WTC11 (cell line): ENCODE measurements around the gene MYO15A. TPM values are rescaled to one million over a fixed set of nuclear protein-coding genes. Genes with fewer than 3 reads are reported as not detected.

Source experiments
- ATAC-seq: fragments of 200-7000 bp; cut with Tn5 transposase; 2 replicates; pipeline ENCODE4 v1.10.0; 2021; ENCODE audit warnings: mild to moderate bottlenecking, moderate library complexity
- CTCF ChIA-PET: fragments of 300-600 bp; sonication (Branson Sonifier 250); formaldehyde crosslinking; loops from one replicate; lab custom pipeline; 2021; ENCODE audit warnings: antibody characterized with exemption; lab: Charles Lee
- POLR2A ChIA-PET: fragments of 350-600 bp; sonication (Branson Sonifier 250); formaldehyde crosslinking; loops from one replicate; lab custom pipeline; 2021; ENCODE audit warnings: antibody characterized with exemption; lab: Charles Lee
- DNase-seq: peaks from one replicate; pipeline ENCODE4 v3.0.0; 2021; ENCODE audit warnings: low spot score
- H3K27ac Mint-ChIP-seq: 2 replicates; pipeline ENCODE4 v1.8.0; 2021; ENCODE audit warnings: mixed read lengths
- H3K27me3 Mint-ChIP-seq: 2 replicates; pipeline ENCODE4 v1.8.0; 2021; ENCODE audit warnings: low read depth, mild to moderate bottlenecking, moderate library complexity, mixed read lengths
- H3K36me3 Mint-ChIP-seq: 2 replicates; pipeline ENCODE4 v1.8.0; 2021; ENCODE audit warnings: mixed read lengths
- H3K4me1 Mint-ChIP-seq: 2 replicates; pipeline ENCODE4 v1.8.0; 2022; ENCODE audit warnings: mixed read lengths
- H3K4me3 Mint-ChIP-seq: 2 replicates; pipeline ENCODE4 v1.8.0; 2021; ENCODE audit warnings: mild to moderate bottlenecking, moderate library complexity, mixed read lengths
- H3K9me3 Mint-ChIP-seq: 2 replicates; pipeline ENCODE4 v1.8.0; 2021; ENCODE audit warnings: mixed read lengths
- ATF6 ChIP-seq: sonication (generic); formaldehyde crosslinking; IDR thresholded peaks from 2 replicates; pipeline ENCODE4 v1.8.1; 2023; ENCODE audit warnings: mild to moderate bottlenecking, missing genetic modification reagents
- CDX4 ChIP-seq: fragments of 250-450 bp; sonication (Bioruptor Pico); IDR thresholded peaks from 2 replicates; pipeline ENCODE4 v1.9.0; 2021; ENCODE audit warnings: moderate library complexity, mild to moderate bottlenecking, inconsistent platforms, borderline replicate concordance
- ELF4 ChIP-seq: sonication (generic); formaldehyde crosslinking; IDR thresholded peaks from 2 replicates; pipeline ENCODE4 v1.8.1; 2022; ENCODE audit warnings: low read depth, mild to moderate bottlenecking, moderate library complexity, missing genetic modification reagents
- GRHL2 ChIP-seq: fragments of 250-450 bp; sonication (Bioruptor Pico); IDR thresholded peaks from 2 replicates; pipeline ENCODE4 v1.8.0; 2022; ENCODE audit warnings: mild to moderate bottlenecking, moderate library complexity; ENCODE audit not compliant: insufficient replicate concordance, severe bottlenecking
- IRF1 ChIP-seq: sonication (generic); formaldehyde crosslinking; IDR thresholded peaks from 2 replicates; pipeline ENCODE4 v1.8.0; 2023; ENCODE audit warnings: missing genetic modification reagents
- JAZF1 ChIP-seq: fragments of 250-450 bp; sonication (Bioruptor Pico); IDR thresholded peaks from 2 replicates; pipeline ENCODE4 v1.9.0; 2021; ENCODE audit warnings: moderate library complexity, mild to moderate bottlenecking, inconsistent platforms
- MAX ChIP-seq: sonication (generic); formaldehyde crosslinking; IDR thresholded peaks from 2 replicates; pipeline ENCODE4 v1.8.0; 2022; ENCODE audit warnings: mild to moderate bottlenecking, missing genetic modification reagents
- MXD4 ChIP-seq: fragments of 250-450 bp; sonication (Bioruptor Pico); IDR thresholded peaks from 2 replicates; pipeline ENCODE4 v1.8.0; 2021; ENCODE audit warnings: mild to moderate bottlenecking, moderate library complexity, borderline replicate concordance
- NR3C1 ChIP-seq: sonication (generic); formaldehyde crosslinking; conservative IDR thresholded peaks from 2 replicates; pipeline ENCODE4 v1.8.1; 2023; ENCODE audit warnings: low read depth, mild to moderate bottlenecking, missing genetic modification reagents
- PRDM15 ChIP-seq: sonication (generic); formaldehyde crosslinking; IDR thresholded peaks from 2 replicates; pipeline ENCODE4 v1.8.0; 2022; ENCODE audit warnings: missing genetic modification reagents
- PREB ChIP-seq: sonication (generic); formaldehyde crosslinking; IDR thresholded peaks from 2 replicates; pipeline ENCODE4 v1.8.1; 2022; ENCODE audit warnings: mild to moderate bottlenecking, missing genetic modification reagents, moderate library complexity, borderline replicate concordance
- TEAD1 ChIP-seq: sonication (generic); formaldehyde crosslinking; IDR thresholded peaks from 2 replicates; pipeline ENCODE4 v1.8.0; 2022; ENCODE audit warnings: mild to moderate bottlenecking, missing genetic modification reagents
- USF2 ChIP-seq: sonication (generic); formaldehyde crosslinking; IDR thresholded peaks from 2 replicates; pipeline ENCODE4 v1.8.1; 2023; ENCODE audit warnings: mild to moderate bottlenecking, missing genetic modification reagents, moderate library complexity
- ZMAT4 ChIP-seq: fragments of 250-450 bp; sonication (Bioruptor Pico); IDR thresholded peaks from 2 replicates; pipeline ENCODE4 v1.9.0; 2021; ENCODE audit warnings: mild to moderate bottlenecking
- ZNF281 ChIP-seq: sonication (generic); formaldehyde crosslinking; IDR thresholded peaks from 2 replicates; pipeline ENCODE4 v1.8.0; 2023; ENCODE audit warnings: mild to moderate bottlenecking, missing genetic modification reagents
- ZNF423 ChIP-seq: fragments of 250-450 bp; sonication (Bioruptor Pico); IDR thresholded peaks from 2 replicates; pipeline ENCODE4 v2.1.2; 2022; ENCODE audit warnings: mild to moderate bottlenecking, moderate library complexity
- ZNF671 ChIP-seq: fragments of 250-450 bp; sonication (Bioruptor Pico); IDR thresholded peaks from 2 replicates; pipeline ENCODE4 v1.8.0; 2021; ENCODE audit warnings: mild to moderate bottlenecking
- total RNA-seq: library from RNA; stranded (reverse); gene quantifications from 3 replicates; pipeline ENCODE4 v1.2.3, GENCODE V29; 2021

Gene MYO15A
- total RNA-seq, 1 experiment from 2014 or later: 2.6 TPM

- TF ChIP-seq ZMAT4 (CRISPR knock-in tag): no peak
- no peak for TF ChIP-seq TEAD1 (CRISPR knock-in tag)
- no peak for TF ChIP-seq PRDM15
Observed at GRCh38 chr17:18108401-18109312, at the start of gene MYO15A (continued).

- Mint-ChIP-seq H3K4me1 (no peaks in the 10 kb centered on the region), H3K27me3 (no peaks in the 10 kb centered on the region), H3K27ac (no peak overlapping the region), H3K4me3 (no peak overlapping the region), H3K9me3 (no peaks in the 10 kb centered on the region), H3K36me3 (peaks cover 48% of the 10 kb centered on the region)
- DNase-seq: no peak
- CTCF ChIA-PET: interaction anchor here (1.0 kb wide), 1 partner anchor 168 kb away, joined by 3 read pairs; no protein-coding TSS in a partner anchor
- POLR2A ChIA-PET: no interaction called here
- no peak for ATAC-seq
- TF ChIP-seq USF2 (CRISPR knock-in tag): no peak
- TF ChIP-seq ELF4 (CRISPR knock-in tag): no peak
- no peak for TF ChIP-seq GRHL2 (CRISPR knock-in tag)
- no peak for TF ChIP-seq MAX (CRISPR knock-in tag)
- no peak for TF ChIP-seq ZNF671 (CRISPR knock-in tag)
- no peak for TF ChIP-seq PREB (CRISPR knock-in tag)
Observed at GRCh38 chr17:18059283-18059682, 49.3 kb upstream of the MYO15A start.

GRCh38 chr17:18064053-18064452, 44.5 kb upstream of the MYO15A start:
- ATAC-seq (no peak), DNase-seq (no peak)
- POLR2A ChIA-PET: no interaction called here
- Mint-ChIP-seq H3K4me3 (no peak overlapping the region), H3K27me3 (no peaks in the 10 kb centered on the region), H3K9me3 (no peaks in the 10 kb centered on the region), H3K27ac (no peak overlapping the region), H3K4me1 (no peaks in the 10 kb centered on the region), H3K36me3 (peaks cover 19% of the 10 kb centered on the region)
- CTCF ChIA-PET: no interaction called here
- no peak for TF ChIP-seq IRF1 (CRISPR knock-in tag)
- no peak for TF ChIP-seq ZNF281
- no peak for TF ChIP-seq CDX4 (CRISPR knock-in tag)
- no peak for TF ChIP-seq JAZF1 (CRISPR knock-in tag)
- no peak for TF ChIP-seq MXD4
- TF ChIP-seq NR3C1 (CRISPR knock-in tag): no peak
- TF ChIP-seq ZNF423: no peak
- no peak for TF ChIP-seq ATF6 (CRISPR knock-in tag)
